Adrenal gland (tissue), 5 donors: ENCODE measurements around the gene CDS2.
A peak's percentile ranks its signal among the peaks of the same experiment; 100 is the strongest.

ENCODE experiments used
- POLR2A ChIP-seq, 2 donors: fragments of 450-650 bp; IDR thresholded peaks; one replicate each; pipeline ENCODE4 v1.6.1; 2017; ENCODE audit warnings: antibody characterized with exemption in 2 of 2, mild to moderate bottlenecking in 2 of 2, moderate library complexity in 1 of 2
- TF ChIP-seq, protein P1 (sequence below), 6 experiments: fragments of 450-650 bp in 4 of 6; fragments of 200-600 bp in 2 of 6; sonication (generic) in 1 of 6; IDR thresholded peaks; 1 replicate in 5 of 6; 2 replicates in 1 of 6; pipeline versions ENCODE4 v1.5.1 to v1.8.0; 2016 to 2021; ENCODE audit warnings: antibody characterized with exemption in 6 of 6, mild to moderate bottlenecking in 2 of 6, moderate library complexity in 1 of 6
- donor health status: DM: no; HTN: no; CAD: no.

DNA sequence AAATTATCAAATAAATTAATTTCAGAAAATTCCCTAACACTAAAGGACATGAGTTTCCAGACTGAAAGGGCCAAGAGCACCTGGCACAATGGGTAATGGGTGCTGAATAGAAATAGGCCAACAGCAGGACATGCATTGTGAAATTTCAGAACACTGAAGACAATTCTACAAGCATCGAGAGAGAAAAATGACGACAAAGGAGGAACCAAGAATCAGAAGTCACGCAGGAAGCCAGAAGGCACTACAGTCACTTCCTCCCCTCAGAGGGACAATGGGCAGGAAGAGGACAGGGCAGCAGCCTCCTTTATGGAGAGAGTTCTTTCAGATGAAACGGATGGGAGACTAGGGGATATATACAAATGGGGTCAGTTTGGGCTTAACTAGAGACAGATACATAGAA, 36.6 kb upstream of the CDS2 start:
- TF ChIP-seq POLR2A (IDR thresholded peaks at IDR 0.05) = peak in 1 of 2 donors; percentile 24
- TF ChIP-seq, protein P1, sequence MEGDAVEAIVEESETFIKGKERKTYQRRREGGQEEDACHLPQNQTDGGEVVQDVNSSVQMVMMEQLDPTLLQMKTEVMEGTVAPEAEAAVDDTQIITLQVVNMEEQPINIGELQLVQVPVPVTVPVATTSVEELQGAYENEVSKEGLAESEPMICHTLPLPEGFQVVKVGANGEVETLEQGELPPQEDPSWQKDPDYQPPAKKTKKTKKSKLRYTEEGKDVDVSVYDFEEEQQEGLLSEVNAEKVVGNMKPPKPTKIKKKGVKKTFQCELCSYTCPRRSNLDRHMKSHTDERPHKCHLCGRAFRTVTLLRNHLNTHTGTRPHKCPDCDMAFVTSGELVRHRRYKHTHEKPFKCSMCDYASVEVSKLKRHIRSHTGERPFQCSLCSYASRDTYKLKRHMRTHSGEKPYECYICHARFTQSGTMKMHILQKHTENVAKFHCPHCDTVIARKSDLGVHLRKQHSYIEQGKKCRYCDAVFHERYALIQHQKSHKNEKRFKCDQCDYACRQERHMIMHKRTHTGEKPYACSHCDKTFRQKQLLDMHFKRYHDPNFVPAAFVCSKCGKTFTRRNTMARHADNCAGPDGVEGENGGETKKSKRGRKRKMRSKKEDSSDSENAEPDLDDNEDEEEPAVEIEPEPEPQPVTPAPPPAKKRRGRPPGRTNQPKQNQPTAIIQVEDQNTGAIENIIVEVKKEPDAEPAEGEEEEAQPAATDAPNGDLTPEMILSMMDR (IDR thresholded peaks at IDR 0.05) = no peak
